A549 (cell line): ENCODE data around the gene FEZF1. TPM values are rescaled to one million over a fixed set of nuclear protein-coding genes. Genes with fewer than 3 reads are reported as not detected.

ENCODE experiments used
- ATAC-seq, 2 experiments: fragments of 200-7000 bp in 1 of 2; fragments of >200 bp in 1 of 2; cut with Nextera tagmentation in 1 of 2; cut with Tn5 transposase in 1 of 2; 3 replicates each; pipeline versions ENCODE4 v1.8.0 to v1.9.1; 2018 to 2020; ENCODE audit warnings: mild to moderate bottlenecking in 1 of 2, moderate library complexity in 1 of 2
- CTCF ChIA-PET: fragments of 300-600 bp; sonication (Branson Sonifier 250); formaldehyde crosslinking; extraction: SDS; loops from one replicate; lab custom pipeline; 2021; ENCODE audit warnings: antibody characterized with exemption, inconsistent platforms; lab: Yijun Ruan, JAX
- POLR2A ChIA-PET: fragments of 350-600 bp; formaldehyde crosslinking; extraction: SDS; loops from one replicate; lab custom pipeline; 2021; ENCODE audit warnings: antibody characterized with exemption, inconsistent platforms; lab: Yijun Ruan, JAX
- DNase-seq, 2 experiments: peaks; one replicate each; pipeline versions ENCODE4 v3.0.0 to v3.0.0-alpha.2; 2011 to 2016; ENCODE audit warnings: low read depth in 1 of 2, low spot score in 1 of 2
- FAIRE-seq: peaks from 2 replicates; lab custom pipeline; 2011; peaks lifted over from hg19 to GRCh38; lab: Jason Lieb, UNC
- H3K27ac ChIP-seq, 2 experiments: fragments of >200 bp; sonication (Bioruptor Twin); formaldehyde crosslinking; 3 replicates each; pipeline ENCODE4 v1.5.1; 2016 to 2017
- H3K4me1 ChIP-seq: fragments of >200 bp; sonication (Bioruptor Twin); formaldehyde crosslinking; 3 replicates; pipeline ENCODE4 v1.6.1; 2016
- H3K4me2 ChIP-seq: fragments of >200 bp; sonication (Bioruptor Twin); formaldehyde crosslinking; 3 replicates; pipeline ENCODE4 v1.6.1; 2016
- H3K4me3 ChIP-seq: fragments of >200 bp; sonication (Bioruptor Twin); formaldehyde crosslinking; 3 replicates; pipeline ENCODE4 v1.5.1; 2016
- H3K9me3 ChIP-seq: fragments of >200 bp; sonication (Bioruptor Twin); formaldehyde crosslinking; 3 replicates; pipeline ENCODE4 v1.6.1; 2016
- CHD4 ChIP-seq: fragments of 200-600 bp; sonication (generic); IDR thresholded peaks from 2 replicates; pipeline ENCODE4 v1.6.1; 2016; ENCODE audit warnings: antibody characterized with exemption, mild to moderate bottlenecking, borderline replicate concordance
- ELK1 ChIP-seq: fragments of 150-350 bp; IDR thresholded peaks from 2 replicates; pipeline ENCODE4 v1.6.1; 2014; ENCODE audit warnings: low read depth, mild to moderate bottlenecking, low read length
- ESRRA ChIP-seq: fragments of 150-350 bp; IDR thresholded peaks from 2 replicates; pipeline ENCODE4 v1.6.1; 2014; ENCODE audit warnings: mild to moderate bottlenecking, low read length, borderline replicate concordance
- FOSL2 ChIP-seq, 2 experiments: fragments of 450-650 bp in 1 of 2; fragments of >200 bp in 1 of 2; sonication (Bioruptor Twin) in 1 of 2; formaldehyde crosslinking; IDR thresholded peaks; 2 replicates each; pipeline versions ENCODE4 v1.5.0 to v1.6.1; 2016 to 2020; ENCODE audit warnings: mild to moderate bottlenecking in 1 of 2, moderate library complexity in 1 of 2
- HDAC2 ChIP-seq: fragments of 200-600 bp; sonication (generic); IDR thresholded peaks from 2 replicates; pipeline ENCODE4 v1.6.1; 2016
- HOXA7 ChIP-seq: fragments of 250-450 bp; sonication (Bioruptor Pico); IDR thresholded peaks from 2 replicates; pipeline ENCODE4 v1.5.0; 2020; ENCODE audit warnings: mild to moderate bottlenecking, moderate library complexity
- HOXB13 ChIP-seq: fragments of 250-450 bp; sonication (Bioruptor Pico); IDR thresholded peaks from 2 replicates; pipeline ENCODE4 v1.5.0; 2020; ENCODE audit warnings: low read depth, mild to moderate bottlenecking, moderate library complexity
- HOXB5 ChIP-seq: fragments of 250-450 bp; sonication (Bioruptor Pico); IDR thresholded peaks from 2 replicates; pipeline ENCODE4 v1.5.0; 2020; ENCODE audit warnings: mild to moderate bottlenecking, moderate library complexity
- JUN ChIP-seq, 2 experiments: fragments of >200 bp; sonication (Bioruptor Twin); formaldehyde crosslinking; IDR thresholded peaks; 2 replicates in 1 of 2; 3 replicates in 1 of 2; pipeline ENCODE4 v1.6.1; 2016 to 2017
- KDM1A ChIP-seq: fragments of 200-600 bp; sonication (generic); IDR thresholded peaks from 2 replicates; pipeline ENCODE4 v1.6.1; 2016; ENCODE audit warnings: low read depth, mild to moderate bottlenecking
- MAFK ChIP-seq: fragments of 450-650 bp; IDR thresholded peaks from 2 replicates; pipeline ENCODE4 v1.6.1; 2014; ENCODE audit not compliant: partially characterized antibody
- MAZ ChIP-seq: fragments of 150-350 bp; IDR thresholded peaks from 2 replicates; pipeline ENCODE4 v1.6.1; 2014; ENCODE audit warnings: antibody characterized with exemption, low read depth, low read length, borderline replicate concordance
- NFE2L2 ChIP-seq: fragments of 150-350 bp; conservative IDR thresholded peaks from 2 replicates; pipeline ENCODE4 v1.6.1; 2014; ENCODE audit warnings: low read length
- NPAS2 ChIP-seq: fragments of 250-450 bp; sonication (Bioruptor Pico); IDR thresholded peaks from 2 replicates; pipeline ENCODE4 v1.8.0; 2022; ENCODE audit warnings: mild to moderate bottlenecking, moderate library complexity, borderline replicate concordance
- POLR2AphosphoS2 ChIP-seq: conservative IDR thresholded peaks from 2 replicates; pipeline ENCODE4 v1.6.1; 2012; ENCODE audit warnings: low read length, improper control_type of control experiment, inconsistent platforms
- RAD21 ChIP-seq, 2 experiments: fragments of >200 bp in 1 of 2; sonication (Bioruptor Twin) in 1 of 2; formaldehyde crosslinking in 1 of 2; IDR thresholded peaks in 1 of 2; conservative IDR thresholded peaks in 1 of 2; 2 replicates in 1 of 2; 3 replicates in 1 of 2; pipeline ENCODE4 v1.6.1; 2012 to 2018; ENCODE audit warnings: inconsistent platforms in 1 of 2
- SREBF2 ChIP-seq: fragments of 450-650 bp; IDR thresholded peaks from 2 replicates; pipeline ENCODE4 v1.6.1; 2014; ENCODE audit warnings: mild to moderate bottlenecking, moderate library complexity
- TP53 ChIP-seq: fragments of 250-450 bp; sonication (Bioruptor Pico); IDR thresholded peaks from 2 replicates; pipeline ENCODE4 v1.5.0; 2021; ENCODE audit warnings: mild to moderate bottlenecking, moderate library complexity
- ZC3H11A ChIP-seq: fragments of 450-650 bp; IDR thresholded peaks from 2 replicates; pipeline ENCODE4 v1.6.1; 2014; ENCODE audit warnings: antibody characterized with exemption, mild to moderate bottlenecking
- ZNF302 ChIP-seq: fragments of 250-450 bp; sonication (Bioruptor Pico); IDR thresholded peaks from 2 replicates; pipeline ENCODE4 v1.9.0; 2021; ENCODE audit warnings: inconsistent platforms, mild to moderate bottlenecking, moderate library complexity
- WGBS: methylation state at CpG from one replicate; pipeline ENCODE4 v1.1.6; 2017; ENCODE audit errors: missing lambda C conversion rate; 5-methylcytosine and 5-hydroxymethylcytosine counted together
- polyA plus RNA-seq, 4 experiments: library from polyadenylated mRNA; depleted of rRNA in 3 of 4; stranded (reverse); fragments of >200 nt; fragmentation: RNase III in 1 of 4; extraction: RNeasy Plus Mini Kit Qiagen cat#74134 plus additional on column Dnase treatment in 1 of 4; gene quantifications; 2 replicates in 3 of 4; 3 replicates in 1 of 4; pipeline ENCODE4 v1.2.3, GENCODE V29; 2011 to 2017
- TF ChIP-seq, protein P1 (sequence below): IDR thresholded peaks from 2 replicates; pipeline ENCODE4 v1.6.1; 2012; ENCODE audit warnings: low read depth, borderline replicate concordance

Gene FEZF1
- polyA plus RNA-seq, 2 of the 4 experiments (the other 2 are of a cell fraction), result not detected

- Histone ChIP-seq H3K4me2 (no peak overlapping the region), H3K4me3 (no peak overlapping the region), H3K9me3 (no peaks in the 10 kb centered on the region; the same call in 2 of the 3 replicates), H3K4me1 (no peaks in the 10 kb centered on the region), H3K27ac (no peak overlapping the region)
- POLR2A ChIA-PET, result no interaction called here
- ATAC-seq, result no peak
- no peak for DNase-seq
- no peak for FAIRE-seq
- 5% methylated on average over 2 of the region's 2 CpGs for WGBS
- CTCF ChIA-PET, result no interaction called here
- TF ChIP-seq MAZ (no peak), RAD21 (conservative IDR thresholded peaks at IDR 0.05 in 1 of 2, IDR thresholded peaks at IDR 0.05 in 1 of 2) (no peak), HOXB13 (CRISPR knock-in tag) (no peak), HOXA7 (CRISPR knock-in tag) (no peak), HOXB5 (CRISPR knock-in tag) (no peak), NFE2L2 (no peak), POLR2AphosphoS2 (no peak), NPAS2 (no peak), ELK1 (no peak), ZNF302 (CRISPR knock-in tag) (no peak), MAFK (no peak), CHD4 (no peak), TP53 (CRISPR knock-in tag) (no peak), KDM1A (no peak), JUN (IDR thresholded peaks at IDR 0.05) (no peak), ZC3H11A (no peak), ESRRA (no peak)
Measured at GRCh38 chr7:122298618-122299017, 5.9 kb downstream of the FEZF1 start.

DNA sequence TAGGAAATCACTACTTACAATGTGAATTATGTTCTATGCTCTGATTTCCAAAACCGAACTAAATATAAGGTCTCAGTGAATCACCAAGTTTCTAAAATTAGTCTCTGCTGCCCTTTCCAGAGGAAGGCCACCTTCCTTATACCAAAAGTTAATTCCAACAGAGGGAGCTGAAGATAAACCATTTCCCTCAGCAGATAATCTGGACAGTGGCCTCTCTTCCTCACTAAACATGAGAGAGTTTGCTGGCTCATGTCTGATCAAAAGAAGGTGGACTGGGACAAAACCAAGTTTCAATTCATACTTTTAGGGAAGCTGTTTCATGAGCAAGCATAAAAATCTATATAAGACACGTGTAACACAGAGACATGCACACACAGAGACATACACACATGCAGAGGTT is 6.4 kb downstream of the FEZF1 start:
- DNase-seq (no peak), FAIRE-seq (no peak), ATAC-seq (no peak)
- Histone ChIP-seq H3K4me3 (no peak overlapping the region), H3K4me2 (no peak overlapping the region), H3K4me1 (no peaks in the 10 kb centered on the region), H3K27ac (no peak overlapping the region), H3K9me3 (no peaks in the 10 kb centered on the region; the same call in 2 of the 3 replicates)
- WGBS, result 0% methylated on average over 2 of the region's 2 CpGs
- POLR2A ChIA-PET, result no interaction called here
- CTCF ChIA-PET, result no interaction called here
- no peak for TF ChIP-seq HOXB13 (CRISPR knock-in tag)

DNA sequence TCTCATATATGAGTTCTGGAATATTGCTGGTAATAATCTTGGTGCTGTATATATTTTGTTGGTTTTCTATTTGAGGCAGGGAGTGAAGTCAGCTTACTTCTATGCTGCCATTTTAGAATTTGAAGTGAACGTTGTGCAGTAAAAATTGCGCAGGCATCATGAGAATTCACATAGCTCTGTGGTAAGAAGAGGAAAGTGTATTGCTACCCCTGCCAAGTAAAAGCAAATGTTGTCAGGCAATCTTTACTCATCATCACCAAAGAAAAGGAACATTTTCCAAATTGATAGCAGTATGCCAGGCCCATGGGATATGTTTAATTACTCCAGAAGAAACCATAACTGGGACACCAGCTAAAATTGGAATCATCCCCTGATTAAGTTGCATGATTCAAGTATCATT is 13.4 kb downstream of the FEZF1 start:
- Histone ChIP-seq H3K9me3 (no peaks in the 10 kb centered on the region), H3K27ac (no peak overlapping the region), H3K4me3 (no peak overlapping the region), H3K4me1 (no peaks in the 10 kb centered on the region), H3K4me2 (no peak overlapping the region)
- no peak for ATAC-seq
- no peak for FAIRE-seq
- 0% methylated on average over 2 of the region's 2 CpGs for whole genome bisulfite sequencing
- TF ChIP-seq SREBF2 (no peak), JUN (IDR thresholded peaks at IDR 0.05) (no peak), HOXB5 (CRISPR knock-in tag) (no peak)
- DNase-seq, result no peak
- ChIA-PET CTCF (no interaction called here), POLR2A (no interaction called here)

DNA sequence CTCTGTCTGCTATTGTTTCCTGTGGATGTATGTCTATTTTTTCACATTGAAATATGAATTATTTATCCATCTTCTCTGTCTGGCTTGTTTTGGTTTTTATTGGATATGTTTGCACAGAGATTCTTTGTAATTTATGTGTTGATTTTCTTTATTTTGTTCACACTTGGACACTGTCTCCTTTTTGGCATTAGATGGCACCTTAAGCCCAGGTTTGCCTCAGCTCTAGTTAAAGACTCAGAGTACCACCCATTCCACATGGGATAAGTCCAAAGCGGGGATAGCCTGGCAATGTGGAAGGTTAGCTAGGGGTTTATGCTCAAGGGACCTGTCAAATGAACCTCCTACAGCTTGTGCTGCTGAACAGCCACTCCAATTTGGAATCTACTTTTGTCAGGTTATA is 14.1 kb downstream of the FEZF1 start:
- CTCF ChIA-PET, result no interaction called here
- FAIRE-seq (no peak), DNase-seq (no peak), ATAC-seq (no peak)
- TF ChIP-seq NFE2L2, result no peak
- no peak for TF ChIP-seq ZNF302 (CRISPR knock-in tag)
- no peak for TF ChIP-seq FOSL2 (IDR thresholded peaks at IDR 0.05)
- TF ChIP-seq FOSL2 (CRISPR knock-in tag; IDR thresholded peaks at IDR 0.05), result no peak
- TF ChIP-seq, protein P1, sequence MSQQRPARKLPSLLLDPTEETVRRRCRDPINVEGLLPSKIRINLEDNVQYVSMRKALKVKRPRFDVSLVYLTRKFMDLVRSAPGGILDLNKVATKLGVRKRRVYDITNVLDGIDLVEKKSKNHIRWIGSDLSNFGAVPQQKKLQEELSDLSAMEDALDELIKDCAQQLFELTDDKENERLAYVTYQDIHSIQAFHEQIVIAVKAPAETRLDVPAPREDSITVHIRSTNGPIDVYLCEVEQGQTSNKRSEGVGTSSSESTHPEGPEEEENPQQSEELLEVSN, result no peak
- no peak for TF ChIP-seq HOXA7 (CRISPR knock-in tag)
- no peak for TF ChIP-seq HDAC2
- POLR2A ChIA-PET, result no interaction called here
- Histone ChIP-seq H3K4me3 (no peak overlapping the region), H3K9me3 (no peaks in the 10 kb centered on the region), H3K4me1 (no peaks in the 10 kb centered on the region), H3K27ac (no peak overlapping the region), H3K4me2 (no peak overlapping the region)
- WGBS, result 0% methylated on average over 1 of the region's 1 CpG
